ENCODE data around the gene SFT2D1. TPM values are rescaled to one million over a fixed set of nuclear protein-coding genes. Genes with fewer than 3 reads are reported as not detected.
A peak's percentile ranks its signal among the peaks of the same experiment; 100 is the strongest.

SFT2D1 gene
- total and polyA plus RNA-seq, 2 of the 4 experiments (the other 2 are of a cell fraction) = 10.2 to 45.8 TPM

GRCh38 chr6:166341977-166342348, 382 bp downstream of the SFT2D1 start:
- peak overlapping the region; percentile 85 to 90 for H4K8ac ChIP-seq (ENCODE audit: low read depth in 2 of 2, low read length in 2 of 2)
- H3K14ac ChIP-seq (replicated peaks; ENCODE audit: low read depth, low read length) = peak overlapping the region; percentile 96; the same call in 1 of the 2 replicates
- peak overlapping the region; percentile 80 for H2AK9ac ChIP-seq (replicated peaks; ENCODE audit: low read depth, low read length, poor library complexity)
- H3K4ac ChIP-seq (ENCODE audit: low read depth, low read length) = peak overlapping the region; percentile 92
- peaks cover 9% of the 10 kb centered on the region for H3K36me3 ChIP-seq (ENCODE audit: control insufficient read depth, insufficient read depth, low read length)
- no peaks in the 10 kb centered on the region for H3K9me3 ChIP-seq (ENCODE audit: control insufficient read depth, insufficient read depth, low read length)
- peak overlapping the region; percentile 100 for H2AFZ ChIP-seq (replicated peaks; ENCODE audit: low read length, poor library complexity)
- dilution Hi-C loops (cut with HindIII; ENCODE audit: low sequenced_read_pairs, unreplicated experiment) = no loop called here
- H3K27ac ChIP-seq (ENCODE audit: insufficient read depth, low read length) = peak overlapping the region; percentile 83
- TF ChIP-seq RAD21 (IDR thresholded peaks at IDR 0.05; ENCODE audit: low read length) (no peak), ELK1 (IDR thresholded peaks at IDR 0.05; ENCODE audit: borderline replicate concordance, low read depth, low read length) (no peak), POLR2A (IDR thresholded peaks at IDR 0.05; ENCODE audit: low read depth, low read length) (no peak)
- H3K18ac ChIP-seq (ENCODE audit: low read depth, low read length) = no peak overlapping the region; the same call in 1 of the 2 replicates
- peaks cover 41% of the 10 kb centered on the region for H4K20me1 ChIP-seq (ENCODE audit: insufficient read depth, low read length)
- intact Hi-C loops (cut with micrococcal nuclease) = loop anchor here (2.0 kb wide), 1 partner anchor 41 kb away; the partner anchor contains the start of gene MPC1
- H2BK120ac ChIP-seq (ENCODE audit: low read depth, low read length) = peak overlapping the region; percentile 53; the same call in 1 of the 2 replicates
- H3K4me1 ChIP-seq (ENCODE audit: control insufficient read depth, insufficient read depth, low read length) = no peaks in the 10 kb centered on the region; the same call in 1 of the 2 replicates
- no TSS peak for BruUV-seq (replicated peaks)
- no peak overlapping the region for H2BK15ac ChIP-seq (ENCODE audit: low read depth, low read length)
- WGBS, 2 experiments (ENCODE audit: extremely low coverage in 2 of 2, insufficient read length in 1 of 2) = 0% methylated on average over 3 of the region's 16 CpGs; no CpG with 5 or more reads in 1 of the 2 experiments
- peaks cover 12% of the 10 kb centered on the region for H3K9me1 ChIP-seq (ENCODE audit: insufficient read depth, low read length)
- H2AK5ac ChIP-seq (ENCODE audit: low read depth, low read length) = peak overlapping the region; percentile 23; the same call in 1 of the 2 replicates
- ChIA-PET POLR2A (ENCODE audit: unreplicated experiment) (no interaction called here), CTCF (no interaction called here)
- DNase-seq = no peak
- peaks cover 10 to 55% of the 10 kb centered on the region in 2 experiments; a peak in 3 of 4 replicates for H3K79me1 ChIP-seq (ENCODE audit: low read depth in 1 of 2, low read length in 2 of 2)
- peak overlapping the region; percentile 82 for H3K4me3 ChIP-seq (ENCODE audit: insufficient read depth, low read depth, low read length)
- 0 out of 2 replicates have a peak overlapping the region, but pooled peaks have one; percentile 55 for H4K91ac ChIP-seq (ENCODE audit: insufficient read depth, low read depth, low read length)
- peak overlapping the region; percentile 87 for H3K9ac ChIP-seq (ENCODE audit: low read depth, low read length)
- peak; percentile 15 for ATAC-seq (ENCODE audit: low read depth)
- H4K5ac ChIP-seq (ENCODE audit: low read depth, low read length) = peak overlapping the region; percentile 46
- peak overlapping the region; percentile 84 for H2BK5ac ChIP-seq (ENCODE audit: low read depth, low read length, poor library complexity, severe bottlenecking)
- no peak overlapping the region for H2BK20ac ChIP-seq (ENCODE audit: low read depth, low read length)
- peak overlapping the region; percentile 80 for H3K4me2 ChIP-seq (ENCODE audit: low read depth, low read length)
- no peaks in the 10 kb centered on the region; the same call in 1 of the 2 replicates for H3K27me3 ChIP-seq (ENCODE audit: control insufficient read depth, insufficient read depth, low read length)
- H3K23ac ChIP-seq (ENCODE audit: low read depth, low read length) = peak overlapping the region; percentile 87
- H3K56ac ChIP-seq (ENCODE audit: extremely low read depth, insufficient read depth, low read length) = peak overlapping the region; percentile 34
- in situ Hi-C loops (cut with MboI; ENCODE audit: low sequenced_read_pairs) = no loop called here
